HUES64 (cell line): Measurements from ENCODE around the gene CBLIF.
"Not testable (repeated sequence)": the region's sequence is repeated elsewhere in the genome, so short reads cannot be mapped to it uniquely, and the experiment has no call there.

Experiments used
- H3K27ac ChIP-seq: 2 replicates; pipeline ENCODE4 v1.7.0; 2013; ENCODE audit warnings: low read depth, low read length, inconsistent platforms
- H3K27me3 ChIP-seq: 2 replicates; pipeline ENCODE4 v1.6.1; 2013; ENCODE audit warnings: mild to moderate bottlenecking, low read length; ENCODE audit not compliant: insufficient read depth
- H3K36me3 ChIP-seq: 2 replicates; pipeline ENCODE4 v1.6.1; 2013; ENCODE audit warnings: mild to moderate bottlenecking, low read length; ENCODE audit not compliant: insufficient read depth
- H3K4me1 ChIP-seq: 2 replicates; pipeline ENCODE4 v1.6.1; 2013; ENCODE audit warnings: mild to moderate bottlenecking, low read length, moderate library complexity; ENCODE audit not compliant: insufficient read depth
- H3K4me3 ChIP-seq: 2 replicates; pipeline ENCODE4 v1.5.1; 2013; ENCODE audit warnings: mild to moderate bottlenecking, low read length, moderate library complexity
- H3K9ac ChIP-seq: 2 replicates; pipeline ENCODE4 v1.6.1; 2013; ENCODE audit warnings: mild to moderate bottlenecking, low read depth, low read length
- H3K9me3 ChIP-seq: 2 replicates; pipeline ENCODE4 v1.6.1; 2013; ENCODE audit warnings: low read depth, low read length; ENCODE audit not compliant: insufficient read depth
- WGBS: fragments of 150-250, 120-280 bp; methylation state at CpG from one replicate; pipeline ENCODE4 v1.1.7; 2013; ENCODE audit warnings: missing lambda C conversion rate; 5-methylcytosine and 5-hydroxymethylcytosine counted together

The CBLIF gene

DNA sequence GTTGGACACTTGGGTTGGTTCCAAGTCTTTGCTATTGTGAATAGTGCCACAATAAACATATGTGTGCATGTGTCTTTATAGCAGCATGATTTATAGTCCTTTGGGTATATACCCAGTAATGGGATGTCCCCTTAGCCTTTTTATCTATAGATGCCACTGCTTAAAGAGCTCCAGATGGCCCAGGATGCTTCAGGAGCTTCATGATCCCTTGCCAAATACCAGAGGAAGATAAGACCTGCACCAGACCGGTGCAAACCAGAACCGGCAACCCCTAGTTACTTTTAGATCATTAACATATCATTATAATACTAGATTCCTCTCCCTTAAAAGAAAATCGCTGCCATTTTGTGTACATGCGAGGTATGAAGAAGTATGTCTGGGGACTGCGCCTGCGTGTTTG, 3.1 kb upstream of the CBLIF start:
- not testable (repeated sequence) for H3K27ac ChIP-seq, H3K4me1 ChIP-seq, H3K36me3 ChIP-seq, H3K9ac ChIP-seq, H3K27me3 ChIP-seq, H3K4me3 ChIP-seq, H3K9me3 ChIP-seq
- 98% methylated on average over 6 of the region's 6 CpGs for WGBS

DNA sequence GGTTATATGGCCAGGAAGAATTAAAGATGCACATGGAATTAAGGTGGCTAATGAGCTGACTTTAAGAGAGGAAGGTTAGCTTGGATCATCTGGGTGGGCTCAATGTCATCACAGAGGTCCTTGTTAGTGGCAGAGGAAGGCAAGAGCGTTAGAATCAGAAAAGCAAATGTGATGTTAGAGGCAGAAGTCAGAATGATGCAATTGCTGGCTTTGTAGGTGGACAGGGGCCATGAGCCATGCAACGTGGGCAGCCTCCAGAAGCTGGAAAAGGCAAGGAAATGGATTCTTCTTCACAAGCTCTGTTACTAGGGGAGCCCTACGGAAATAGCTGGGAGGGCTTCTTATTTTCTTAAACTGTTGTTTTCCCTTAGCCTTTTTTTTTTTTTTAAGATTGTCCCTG, 2.3 kb upstream of the CBLIF start:
- Histone ChIP-seq H3K4me1 (peaks cover 7% of the 10 kb centered on the region; the same call in 1 of the 2 replicates), H3K9ac (no peak overlapping the region), H3K9me3 (no peaks in the 10 kb centered on the region), H3K27ac (no peak overlapping the region), H3K4me3 (no peak overlapping the region), H3K36me3 (no peaks in the 10 kb centered on the region), H3K27me3 (no peaks in the 10 kb centered on the region)
- 94% methylated on average over 3 of the region's 3 CpGs for WGBS

DNA sequence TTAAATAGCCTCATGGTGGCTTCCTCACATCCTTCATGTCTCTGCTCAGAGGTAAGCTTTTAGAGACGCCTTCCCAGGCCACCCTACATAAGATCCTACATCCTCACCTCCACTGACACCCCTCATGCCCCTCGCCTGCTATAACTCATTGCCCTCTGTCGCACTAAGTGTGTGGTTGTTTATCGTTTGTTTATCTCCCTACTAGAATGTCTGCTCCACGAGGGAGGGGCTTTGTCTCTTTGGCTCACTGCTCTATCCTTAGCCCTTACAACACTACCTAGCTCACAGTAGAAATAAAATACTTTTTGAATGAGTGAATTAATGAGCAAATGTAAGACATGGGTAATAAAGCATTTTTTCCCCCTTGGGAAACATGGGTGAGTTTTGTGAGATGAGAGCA, 1.3 kb upstream of the CBLIF start:
- H3K4me1 ChIP-seq: peaks cover 7% of the 10 kb centered on the region; the same call in 1 of the 2 replicates
- H3K27ac ChIP-seq: no peak overlapping the region
- 94% methylated on average over 4 of the region's 5 CpGs for WGBS
- H3K27me3 ChIP-seq: no peaks in the 10 kb centered on the region
- no peaks in the 10 kb centered on the region for H3K9me3 ChIP-seq
- no peaks in the 10 kb centered on the region for H3K36me3 ChIP-seq
- H3K4me3 ChIP-seq: no peak overlapping the region
- no peak overlapping the region for H3K9ac ChIP-seq

DNA sequence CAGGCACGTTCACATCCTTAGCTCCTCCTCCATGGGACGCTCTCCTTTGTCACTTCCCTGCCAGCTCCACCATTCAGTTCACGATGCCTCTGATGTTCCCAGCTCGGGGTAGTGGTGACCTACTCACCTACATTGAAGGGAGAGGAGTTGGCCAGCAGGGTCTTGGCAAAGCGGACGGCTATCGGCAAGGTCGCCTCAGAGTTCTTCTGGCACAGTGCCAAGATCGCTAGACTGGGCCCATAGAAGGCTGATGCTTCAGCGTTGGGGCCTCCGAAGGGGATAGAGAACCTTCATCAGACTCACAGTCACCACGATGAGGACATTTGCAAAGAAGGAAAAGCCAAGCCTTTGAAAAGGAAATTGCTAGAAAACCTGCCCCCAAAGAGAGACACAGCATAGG, 3.0 kb downstream of the CBLIF start:
- Histone ChIP-seq H3K27ac (no peak overlapping the region), H3K9ac (no peak overlapping the region), H3K4me3 (no peak overlapping the region), H3K4me1 (peaks cover 7% of the 10 kb centered on the region; the same call in 1 of the 2 replicates), H3K9me3 (no peaks in the 10 kb centered on the region), H3K36me3 (no peaks in the 10 kb centered on the region), H3K27me3 (no peaks in the 10 kb centered on the region)
- WGBS: 93% methylated on average over 12 of the region's 12 CpGs

DNA sequence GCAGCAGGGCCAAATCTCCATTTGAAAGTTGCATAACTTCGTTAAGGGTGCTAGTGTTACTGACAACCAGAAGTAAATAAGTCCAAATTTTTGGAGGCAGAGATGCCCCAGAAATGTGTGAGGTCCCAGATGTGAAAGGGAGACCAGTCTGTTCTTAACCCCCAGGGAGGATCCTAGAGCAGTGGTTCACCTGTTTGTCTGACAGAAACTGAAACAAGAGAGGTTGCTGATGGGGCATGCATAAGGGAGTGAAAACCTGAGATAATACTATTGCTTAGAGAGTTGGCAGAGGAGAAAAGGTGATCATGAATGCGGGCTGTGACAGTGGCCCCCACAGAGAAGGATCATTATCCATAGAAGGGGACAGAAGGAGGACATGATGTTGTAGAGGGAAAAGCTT, 3.8 kb downstream of the CBLIF start:
- Histone ChIP-seq H3K27me3 (no peaks in the 10 kb centered on the region), H3K4me1 (peaks cover 7% of the 10 kb centered on the region; the same call in 1 of the 2 replicates), H3K9ac (no peak overlapping the region), H3K27ac (no peak overlapping the region), H3K4me3 (no peak overlapping the region), H3K9me3 (no peaks in the 10 kb centered on the region), H3K36me3 (no peaks in the 10 kb centered on the region)
- 90% methylated on average over 2 of the region's 2 CpGs for WGBS

DNA sequence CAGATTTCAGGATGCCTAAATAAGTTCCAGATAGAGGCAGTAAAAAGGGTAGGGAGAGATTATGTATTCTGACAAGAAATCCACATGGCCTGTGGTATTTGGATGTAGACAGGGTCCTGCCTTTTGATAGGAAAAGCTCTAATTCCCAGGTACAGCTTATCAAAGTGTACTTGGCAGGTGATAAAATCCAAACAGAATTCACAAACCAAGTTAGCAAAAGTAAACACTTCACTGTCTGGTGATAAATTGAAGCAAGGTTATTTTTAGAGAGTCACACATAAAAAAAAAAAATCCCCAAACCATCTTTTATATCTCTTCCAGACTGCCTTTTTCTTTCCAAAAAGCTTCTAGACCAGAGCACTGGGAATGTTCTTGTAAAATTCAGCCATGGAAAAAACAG, 5.7 kb downstream of the CBLIF start:
- no peak overlapping the region for H3K9ac ChIP-seq
- H3K27me3 ChIP-seq: no peaks in the 10 kb centered on the region
- no peaks in the 10 kb centered on the region for H3K36me3 ChIP-seq
- no peaks in the 10 kb centered on the region for H3K9me3 ChIP-seq
- H3K4me1 ChIP-seq: no peaks in the 10 kb centered on the region
- H3K4me3 ChIP-seq: no peak overlapping the region
- no peak overlapping the region for H3K27ac ChIP-seq

DNA sequence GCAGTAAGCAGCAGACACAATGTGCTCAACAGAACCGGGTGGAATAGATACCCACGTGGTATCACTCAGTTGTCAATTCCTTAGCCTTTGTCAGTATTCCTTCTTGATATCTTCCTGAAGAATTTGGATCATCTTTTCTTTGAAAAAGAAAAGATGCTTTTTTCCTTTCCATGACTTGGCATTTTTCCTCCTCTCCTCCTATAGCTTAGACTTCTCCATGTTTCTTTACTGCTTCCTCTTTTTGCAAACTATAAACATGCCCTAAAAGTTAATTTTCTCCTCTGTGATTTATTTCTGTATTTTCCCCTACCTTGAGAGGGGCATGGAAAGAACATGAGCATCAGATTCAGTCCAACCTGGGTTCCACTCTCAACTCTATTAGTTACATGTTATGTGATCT, 11.7 kb downstream of the CBLIF start:
- Histone ChIP-seq H3K4me3 (no peak overlapping the region), H3K9ac (no peak overlapping the region), H3K27ac (no peak overlapping the region), H3K9me3 (no peaks in the 10 kb centered on the region), H3K36me3 (no peaks in the 10 kb centered on the region), H3K27me3 (no peaks in the 10 kb centered on the region), H3K4me1 (no peaks in the 10 kb centered on the region)
- 88% methylated on average over 2 of the region's 2 CpGs for WGBS

DNA sequence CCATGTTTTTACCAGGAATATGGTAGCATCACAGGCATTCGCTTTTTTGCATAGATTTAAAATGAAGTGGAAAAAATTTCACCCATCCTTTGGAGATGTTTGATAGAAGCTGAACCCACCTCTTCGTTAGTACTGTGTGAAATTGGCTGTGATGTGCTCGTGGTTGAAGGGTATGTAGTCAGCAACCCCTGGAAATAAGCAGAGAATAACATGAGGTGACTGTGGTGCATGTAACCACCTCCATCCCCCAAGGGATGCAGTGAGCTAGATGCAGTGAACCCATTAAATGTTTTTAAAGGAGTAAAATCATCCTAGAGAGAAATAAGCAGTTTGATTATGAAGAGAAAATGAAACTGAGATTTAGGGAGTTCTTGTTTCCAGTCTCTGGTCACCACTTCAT, 15.9 kb downstream of the CBLIF start:
- no peak overlapping the region for H3K4me3 ChIP-seq
- no peaks in the 10 kb centered on the region for H3K4me1 ChIP-seq
- H3K9ac ChIP-seq: no peak overlapping the region
- no peaks in the 10 kb centered on the region for H3K36me3 ChIP-seq
- no peaks in the 10 kb centered on the region for H3K27me3 ChIP-seq
- H3K9me3 ChIP-seq: no peaks in the 10 kb centered on the region
- 91% methylated on average over 3 of the region's 3 CpGs for WGBS
- no peak overlapping the region for H3K27ac ChIP-seq

DNA sequence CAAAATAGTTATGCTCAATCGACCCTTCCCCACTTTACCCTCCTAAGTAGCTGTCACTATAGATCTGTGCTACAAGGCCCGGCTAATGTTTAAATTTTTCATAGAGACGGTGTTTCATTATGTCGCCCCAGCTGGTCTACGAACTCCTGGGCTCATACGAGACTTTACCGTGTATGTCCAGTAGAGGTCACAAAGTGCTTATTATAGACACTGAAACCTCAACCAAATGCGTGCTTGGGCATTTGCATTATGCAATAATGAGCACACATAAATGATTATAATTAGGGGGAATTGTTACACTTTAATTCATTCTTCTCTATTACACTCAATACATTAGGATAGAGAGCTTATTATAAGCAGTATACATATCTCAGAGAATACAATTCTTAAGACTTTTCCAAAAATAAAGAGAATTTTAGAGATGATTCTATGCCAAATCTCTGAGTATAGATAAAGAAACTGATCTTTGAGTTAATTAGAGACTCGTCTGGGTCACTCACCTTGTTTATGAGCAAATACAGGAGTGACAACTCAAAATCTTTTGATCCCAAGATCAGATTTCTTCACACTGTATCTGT, 22.2 kb downstream of the CBLIF start:
- Histone ChIP-seq H3K4me3 (no peak overlapping the region), H3K27ac (no peak overlapping the region), H3K36me3 (no peaks in the 10 kb centered on the region), H3K4me1 (peaks cover 13% of the 10 kb centered on the region; the same call in 1 of the 2 replicates), H3K27me3 (no peaks in the 10 kb centered on the region), H3K9me3 (no peaks in the 10 kb centered on the region), H3K9ac (no peak overlapping the region)
- WGBS: 58% methylated on average over 9 of the region's 9 CpGs

DNA sequence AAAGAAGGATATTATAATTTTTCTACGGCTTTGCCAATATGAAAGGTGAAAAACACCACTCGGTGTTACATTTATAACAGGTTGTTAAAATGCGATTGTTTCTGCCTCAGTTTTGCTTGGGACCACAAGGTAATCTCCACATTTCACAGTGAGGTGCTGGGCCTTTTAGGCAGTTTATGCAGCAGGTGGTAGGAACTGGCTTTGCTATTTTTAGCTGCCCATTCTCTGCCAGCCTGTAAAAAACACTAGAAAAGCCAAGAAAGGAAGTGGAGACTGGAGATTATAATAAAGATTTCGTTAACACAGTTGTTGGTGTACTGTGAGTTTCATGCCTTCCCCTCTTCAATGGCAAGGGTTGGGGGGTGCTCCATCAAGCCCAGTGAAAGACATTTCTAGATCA, 26.7 kb downstream of the CBLIF start:
- Histone ChIP-seq H3K9ac (no peak overlapping the region), H3K27me3 (no peaks in the 10 kb centered on the region), H3K36me3 (no peaks in the 10 kb centered on the region), H3K27ac (no peak overlapping the region), H3K4me1 (peaks cover 46% of the 10 kb centered on the region), H3K9me3 (no peaks in the 10 kb centered on the region), H3K4me3 (no peak overlapping the region)
- WGBS: 95% methylated on average over 4 of the region's 4 CpGs

DNA sequence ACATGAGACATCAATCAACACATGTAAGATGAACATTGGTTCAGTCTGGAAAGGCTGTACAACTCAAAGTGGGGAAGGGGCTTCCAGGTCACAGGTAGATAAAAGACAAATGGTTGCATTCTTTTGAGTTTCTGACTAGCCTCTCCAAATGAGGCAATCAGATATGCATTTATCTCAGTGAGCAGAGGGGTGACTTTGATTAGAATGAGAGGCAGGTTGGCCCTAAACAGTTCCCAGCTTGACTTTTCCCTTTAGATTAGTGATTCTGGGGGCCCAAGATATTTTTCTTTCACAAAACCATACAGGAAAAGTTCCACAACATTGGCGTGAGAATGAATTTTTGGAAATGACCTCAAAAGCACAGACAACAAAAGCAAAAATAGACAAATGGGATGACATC, 28.9 kb downstream of the CBLIF start:
- peak overlapping the region; percentile 88; the same call in 1 of the 2 replicates for H3K27ac ChIP-seq
- not testable (repeated sequence) for H3K4me3 ChIP-seq, H3K9me3 ChIP-seq, H3K36me3 ChIP-seq, H3K27me3 ChIP-seq
- H3K4me1 ChIP-seq: peaks cover 46% of the 10 kb centered on the region
- H3K9ac ChIP-seq: peak overlapping the region; percentile 37; the same call in 1 of the 2 replicates
- WGBS: no CpG with 5 or more reads among the region's 1 CpG

DNA sequence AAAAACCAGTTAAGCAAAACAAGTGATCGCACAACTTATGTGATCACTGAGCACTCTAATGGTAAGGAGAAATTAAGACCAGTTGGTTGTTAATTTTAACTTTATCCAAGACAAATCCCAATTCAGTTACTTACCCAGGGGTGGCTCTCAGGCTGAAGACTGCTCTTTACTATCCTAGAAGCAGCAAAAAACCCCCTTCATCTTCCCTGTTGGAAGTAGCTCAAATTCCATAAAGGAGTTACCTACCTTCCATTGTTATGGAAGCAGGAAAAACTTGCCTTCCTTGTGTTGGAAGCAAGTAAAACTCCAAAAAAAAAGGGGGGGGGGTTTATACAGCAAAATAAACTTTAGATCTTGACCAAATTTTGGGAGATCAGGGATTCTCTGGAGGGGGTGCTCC, 29.5 kb downstream of the CBLIF start:
- whole genome bisulfite sequencing: no CpG with 5 or more reads among the region's 1 CpG
- H3K9ac ChIP-seq: peak overlapping the region; percentile 37
- peak overlapping the region; percentile 42 for H3K4me3 ChIP-seq

More for the DNA sequence above, 29.5 kb downstream of the CBLIF start:
- H3K27ac ChIP-seq: peak overlapping the region; percentile 88
- H3K27me3 ChIP-seq: no peaks in the 10 kb centered on the region
- peaks cover 51% of the 10 kb centered on the region for H3K4me1 ChIP-seq
- H3K36me3 ChIP-seq: no peaks in the 10 kb centered on the region
- H3K9me3 ChIP-seq: no peaks in the 10 kb centered on the region
